Lower lobe of right lung (tissue), 2 donors: ENCODE results near the gene KCNN1. TPM values are rescaled to one million over a fixed set of nuclear protein-coding genes. Genes with fewer than 3 reads are reported as not detected.
"Not testable (repeated sequence)": the region's sequence is repeated elsewhere in the genome, so short reads cannot be mapped to it uniquely, and the experiment has no call there.

Experiments used
- ATAC-seq, 2 donors: fragments of 200-7000 bp; cut with Tn5 transposase; one replicate each; pipeline ENCODE4 v1.9.1; 2020 to 2022; ENCODE audit warnings: mild to moderate bottlenecking in 2 of 2, moderate library complexity in 2 of 2
- DNase-seq: peaks from one replicate; pipeline ENCODE4 v3.0.0-alpha.2; 2020
- H3K27ac ChIP-seq: fragments of 200-600 bp; one replicate; pipeline ENCODE4 v1.8.0; 2022
- H3K27me3 ChIP-seq: fragments of 200-600 bp; one replicate; pipeline ENCODE4 v1.8.0; 2022; ENCODE audit warnings: low read depth
- H3K36me3 ChIP-seq: fragments of 200-600 bp; one replicate; pipeline ENCODE4 v1.8.0; 2022; ENCODE audit warnings: mild to moderate bottlenecking
- H3K4me1 ChIP-seq: fragments of 200-600 bp; one replicate; pipeline ENCODE4 v1.8.0; 2022
- H3K4me3 ChIP-seq: fragments of 200-600 bp; one replicate; pipeline ENCODE4 v1.8.0; 2022; ENCODE audit warnings: mild to moderate bottlenecking
- H3K9me3 ChIP-seq: fragments of 200-600 bp; one replicate; pipeline ENCODE4 v1.8.0; 2022
- CTCF ChIP-seq: fragments of 200-600 bp; IDR thresholded peaks from one replicate; pipeline ENCODE4 v1.8.0; 2022; ENCODE audit warnings: antibody characterized with exemption, mild to moderate bottlenecking
- intact Hi-C: fragments of 100-400 bp; cut with DNase I; formaldehyde crosslinking; loops from one replicate; pipeline ENCODE4 v1.11.0; 2022
- total RNA-seq: library from RNA; stranded (reverse); fragmentation: NEBNext Ultra II Directional; extraction: Animal tissue kit (Norgen Biotek cat#: 25700); gene quantifications from one replicate; pipeline ENCODE4 v1.2.1, GENCODE V29; 2021
- donor health status: DM: no; HTN: yes; CAD: no; lungs with severe emphysema.

KCNN1 gene
- total RNA-seq, 1 donor from 2014 or later = not detected

GRCh38 chr19:18020212-18021085, 53.5 kb downstream of the KCNN1 start:
- no peak for TF ChIP-seq CTCF
- Histone ChIP-seq H3K27me3 (no peaks in the 10 kb centered on the region), H3K4me1 (peaks cover 88% of the 10 kb centered on the region), H3K4me3 (no peak overlapping the region), H3K27ac (peak overlapping the region; percentile 90), H3K36me3 (peaks cover 4% of the 10 kb centered on the region), H3K9me3 (no peaks in the 10 kb centered on the region)
- DNase-seq (peak; percentile 88), ATAC-seq (peak; percentile 65 to 77)
- intact Hi-C loops = no loop called here

GRCh38 chr19:18021121-18021755, 54.3 kb downstream of the KCNN1 start:
- intact Hi-C loops = no loop called here
- H3K4me3 ChIP-seq = no peak overlapping the region
- no peaks in the 10 kb centered on the region for H3K27me3 ChIP-seq
- H3K9me3 ChIP-seq = no peaks in the 10 kb centered on the region
- H3K4me1 ChIP-seq = peaks cover 82% of the 10 kb centered on the region
- peak; percentile 88 for DNase-seq
- ATAC-seq = peak; percentile 52 to 72
- peak overlapping the region; percentile 90 for H3K27ac ChIP-seq
- no peaks in the 10 kb centered on the region for H3K36me3 ChIP-seq
- no peak for TF ChIP-seq CTCF

GRCh38 chr19:18023622-18024251, 56.8 kb downstream of the KCNN1 start:
- peak; percentile 38 to 67 for ATAC-seq
- no peak for TF ChIP-seq CTCF
- H3K27me3 ChIP-seq = no peaks in the 10 kb centered on the region
- peak overlapping the region; percentile 11 for H3K4me3 ChIP-seq
- no peaks in the 10 kb centered on the region for H3K9me3 ChIP-seq
- no peaks in the 10 kb centered on the region for H3K36me3 ChIP-seq
- H3K4me1 ChIP-seq = peaks cover 57% of the 10 kb centered on the region
- peak overlapping the region; percentile 90 for H3K27ac ChIP-seq
- intact Hi-C loops = no loop called here
- peak; percentile 90 for DNase-seq

- ATAC-seq (no peak), DNase-seq (no peak)
- Histone ChIP-seq H3K27ac (no peak overlapping the region), H3K27me3 (no peaks in the 10 kb centered on the region), H3K4me3 (no peak overlapping the region), H3K9me3 (no peaks in the 10 kb centered on the region), H3K36me3 (no peaks in the 10 kb centered on the region), H3K4me1 (peaks cover 45% of the 10 kb centered on the region)
- intact Hi-C loops = no loop called here
- no peak for TF ChIP-seq CTCF
These were observed 60.2 kb downstream of the KCNN1 start for GRCh38 chr19:18027151-18027550.

GRCh38 chr19:18029617-18030338, 62.9 kb downstream of the KCNN1 start:
- DNase-seq = no peak
- Histone ChIP-seq H3K27me3 (no peaks in the 10 kb centered on the region), H3K36me3 (no peaks in the 10 kb centered on the region), H3K4me1 (peaks cover 31% of the 10 kb centered on the region), H3K4me3 (no peak overlapping the region), H3K9me3 (no peaks in the 10 kb centered on the region), H3K27ac (peak overlapping the region; percentile 19)
- ATAC-seq = peak; percentile 43 to 52
- TF ChIP-seq CTCF = no peak
- intact Hi-C loops = no loop called here

- H3K4me1 ChIP-seq = peaks cover 31% of the 10 kb centered on the region
- DNase-seq, H3K4me3 ChIP-seq, H3K36me3 ChIP-seq, H3K27ac ChIP-seq, H3K9me3 ChIP-seq, H3K27me3 ChIP-seq, intact Hi-C loops: not testable (repeated sequence)
- peak; percentile 62 to 64 for ATAC-seq
These were observed 64.5 kb downstream of the KCNN1 start for GRCh38 chr19:18031401-18031800.

- ATAC-seq, H3K27me3 ChIP-seq, H3K36me3 ChIP-seq, DNase-seq, intact Hi-C loops, H3K4me3 ChIP-seq, H3K27ac ChIP-seq, H3K9me3 ChIP-seq: not testable (repeated sequence)
- peaks cover 31% of the 10 kb centered on the region for H3K4me1 ChIP-seq
These were observed 65.2 kb downstream of the KCNN1 start for GRCh38 chr19:18032102-18032501.
